Gastroesophageal sphincter (tissue), 4 donors: ENCODE results near the gene CD3E. TPM values are rescaled to one million over a fixed set of nuclear protein-coding genes. Genes with fewer than 3 reads are reported as not detected.

ENCODE experiments used
- ATAC-seq: fragments of 150-250 bp; one replicate; pipeline ENCODE4 v1.9.1; 2016; ENCODE audit warnings: mild to moderate bottlenecking, moderate library complexity
- H3K27ac ChIP-seq, 4 donors: fragments of 200-600 bp; sonication (generic) in 3 of 4; 1 replicate in 3 of 4; 2 replicates in 1 of 4; pipeline ENCODE4 v1.5.1; 2016 to 2019
- H3K27me3 ChIP-seq: fragments of 200-600 bp; sonication (generic); one replicate; pipeline ENCODE4 v1.5.1; 2019
- H3K36me3 ChIP-seq, 2 donors: fragments of 200-600 bp; sonication (generic); one replicate each; pipeline ENCODE4 v1.5.1; 2019; ENCODE audit warnings: control low read depth in 1 of 2
- H3K4me1 ChIP-seq, 3 donors: fragments of 200-600 bp; sonication (generic); 1 replicate in 2 of 3; 2 replicates in 1 of 3; pipeline ENCODE4 v1.5.1; 2016 to 2019; ENCODE audit warnings: control low read depth in 2 of 3
- H3K4me3 ChIP-seq, 2 donors: fragments of 200-600 bp; sonication (generic); one replicate each; pipeline ENCODE4 v1.5.1; 2019; ENCODE audit warnings: mild to moderate bottlenecking in 1 of 2, moderate library complexity in 1 of 2
- H3K9me3 ChIP-seq, 3 donors: fragments of 200-600 bp; sonication (generic); one replicate each; pipeline ENCODE4 v1.5.1; 2017 to 2019; ENCODE audit warnings: control low read depth in 2 of 3
- CTCF ChIP-seq, 4 experiments: fragments of 200-600 bp in 2 of 4; fragments of 450-650 bp in 2 of 4; sonication (generic) in 1 of 4; IDR thresholded peaks; one replicate each; pipeline ENCODE4 v1.5.1; 2017 to 2019; ENCODE audit warnings: antibody characterized with exemption in 4 of 4, mild to moderate bottlenecking in 2 of 4, moderate library complexity in 2 of 4
- EP300 ChIP-seq: sonication (generic); formaldehyde crosslinking; IDR thresholded peaks from one replicate; pipeline ENCODE4 v1.6.1; 2017; ENCODE audit warnings: antibody characterized with exemption, mild to moderate bottlenecking
- POLR2A ChIP-seq, 2 donors: fragments of 450-650 bp; IDR thresholded peaks; one replicate each; pipeline ENCODE4 v1.6.1; 2017; ENCODE audit warnings: antibody characterized with exemption in 2 of 2, mild to moderate bottlenecking in 2 of 2, moderate library complexity in 1 of 2
- POLR2AphosphoS5 ChIP-seq: sonication (generic); formaldehyde crosslinking; IDR thresholded peaks from one replicate; pipeline ENCODE4 v1.6.1; 2017; ENCODE audit warnings: antibody characterized with exemption
- WGBS, 2 donors: methylation state at CpG; one replicate each; pipeline ENCODE4 v1.1.5; 2018; ENCODE audit warnings: low coverage in 1 of 2; 5-methylcytosine and 5-hydroxymethylcytosine counted together
- total RNA-seq, 4 donors: library from RNA; depleted of rRNA; stranded (reverse); fragments of >200 nt; gene quantifications; one replicate each; pipeline ENCODE4 v1.1.0, GENCODE V29; 2016

CD3E gene
- total RNA-seq, 4 donors from 2014 or later = 0.77 to 2.8 (median 0.78) TPM; not detected in 1

GRCh38 chr11:118342503-118343161 is 38.1 kb downstream of the CD3E start, which contains the start of gene CD3D:
CD3D (minus strand) TSS chr11:118342705; CDS start chr11:118342607, 98 bp downstream.
- H3K27ac ChIP-seq = no peak within 1 kb of the TSS
- TF ChIP-seq POLR2A (IDR thresholded peaks at IDR 0.05) (no peak), EP300 (no peak), CTCF (IDR thresholded peaks at IDR 0.05) (no peak), POLR2AphosphoS5 (no peak)
- peaks cover 68% of the 10 kb centered on the region for H3K27me3 ChIP-seq
- no peaks in the 10 kb centered on the region for H3K36me3 ChIP-seq
- no peak within 1 kb of the TSS for H3K4me3 ChIP-seq
- WGBS, 2 donors = 33 to 88% methylated on average over 1 to 9 of the region's 13 CpGs
- no peak for ATAC-seq
- H3K9me3 ChIP-seq = no peaks in the 10 kb centered on the region
- H3K4me1 ChIP-seq = no peaks in the 10 kb centered on the region

- H3K4me1 ChIP-seq = no peaks in the 10 kb centered on the region
- no peak for TF ChIP-seq POLR2AphosphoS5
- no peak for TF ChIP-seq POLR2A (IDR thresholded peaks at IDR 0.05)
- no peak for TF ChIP-seq CTCF (IDR thresholded peaks at IDR 0.05)
- TF ChIP-seq EP300 = no peak
- no peaks in the 10 kb centered on the region for H3K36me3 ChIP-seq
- peaks cover 66% of the 10 kb centered on the region for H3K27me3 ChIP-seq
- H3K27ac ChIP-seq = no peak overlapping the region
- no peak for ATAC-seq
- WGBS, 2 donors = 56 to 79% methylated on average over 3 of the region's 9 CpGs
- H3K9me3 ChIP-seq = no peaks in the 10 kb centered on the region
- H3K4me3 ChIP-seq = no peak overlapping the region
Measured at GRCh38 chr11:118343248-118343647, 38.7 kb downstream of the CD3E start.

- no peaks in the 10 kb centered on the region for H3K36me3 ChIP-seq
- no peaks in the 10 kb centered on the region for H3K9me3 ChIP-seq
- H3K4me1 ChIP-seq = no peaks in the 10 kb centered on the region
- ATAC-seq = no peak
- no peak within 1 kb of the TSS for H3K4me3 ChIP-seq
- peaks cover 65% of the 10 kb centered on the region for H3K27me3 ChIP-seq
- H3K27ac ChIP-seq = no peak within 1 kb of the TSS
- TF ChIP-seq POLR2AphosphoS5 (no peak), POLR2A (IDR thresholded peaks at IDR 0.05) (no peak), EP300 (no peak), CTCF (IDR thresholded peaks at IDR 0.05) (no peak)
- WGBS, 2 donors = 58 to 70% methylated on average over 3 to 4 of the region's 6 CpGs
Measured at GRCh38 chr11:118343981-118344515, 39.5 kb downstream of the CD3E start, which contains the start of gene CD3G. CD3G (plus strand) TSS chr11:118344344; CDS start chr11:118344424, 80 bp downstream.

GRCh38 chr11:118349475-118349874 is 44.9 kb downstream of the CD3E start:
- ATAC-seq = no peak
- TF ChIP-seq POLR2AphosphoS5 (no peak), CTCF (IDR thresholded peaks at IDR 0.05) (no peak), EP300 (no peak), POLR2A (IDR thresholded peaks at IDR 0.05) (no peak)
- peaks cover 59% of the 10 kb centered on the region for H3K27me3 ChIP-seq
- no peak overlapping the region for H3K4me3 ChIP-seq
- 77% methylated on average over 5 to 6 of the region's 6 CpGs for WGBS, 2 donors
- H3K9me3 ChIP-seq = no peaks in the 10 kb centered on the region
- no peaks in the 10 kb centered on the region for H3K36me3 ChIP-seq
- no peaks in the 10 kb centered on the region for H3K4me1 ChIP-seq
- H3K27ac ChIP-seq = no peak overlapping the region
